ENCODE measurements around the gene NAA80.

- no peak for TF ChIP-seq CTCF (conservative IDR thresholded peaks at IDR 0.05; ENCODE audit: low read depth, low read length)
- no peak for TF ChIP-seq EZH2 (IDR thresholded peaks at IDR 0.05; ENCODE audit: borderline replicate concordance, low read depth, low read length, poor library complexity, severe bottlenecking)
These were observed 20.1 kb upstream of the NAA80 start for GRCh38 chr3:50319181-50319893.

Measured in A673 (cell line).